ENCODE results near the gene FGF7. TPM values are rescaled to one million over a fixed set of nuclear protein-coding genes. Genes with fewer than 3 reads are reported as not detected.

FGF7 gene
- total and polyA plus RNA-seq, 9 of the 15 experiments (the other 6 are each of a cell fraction or from before 2014, with no cell fraction given), result not detected

- TF ChIP-seq PYGO2 (tag; IDR thresholded peaks at IDR 0.05), result no peak
- no peak for TF ChIP-seq TOE1 (IDR thresholded peaks at IDR 0.05; ENCODE audit: borderline replicate concordance)
- TF ChIP-seq TOE1 (CRISPR knock-in tag; IDR thresholded peaks at IDR 0.05; ENCODE audit: borderline replicate concordance, low read depth), result no peak
- no peak for TF ChIP-seq ATF2 (CRISPR knock-in tag; IDR thresholded peaks at IDR 0.05)
- no peak for TF ChIP-seq ZNF253 (CRISPR knock-in tag; conservative IDR thresholded peaks at IDR 0.05)
- TF ChIP-seq NEUROD1 (IDR thresholded peaks at IDR 0.05; ENCODE audit: borderline replicate concordance, low read depth, low read length, partially characterized antibody), result no peak
- no peak for TF ChIP-seq ZNF395 (CRISPR knock-in tag; IDR thresholded peaks at IDR 0.05)
- no peak for TF ChIP-seq BMI1 (IDR thresholded peaks at IDR 0.05; ENCODE audit: low read length)
- no peak for TF ChIP-seq U2AF1 (optimal IDR thresholded peaks at IDR 0.05; ENCODE audit: low read depth, low read length)
- no peak for TF ChIP-seq MCM5 (IDR thresholded peaks at IDR 0.05; ENCODE audit: low read depth)
- no peak for TF ChIP-seq RHOXF2B (CRISPR knock-in tag; conservative IDR thresholded peaks at IDR 0.05)
Observed at GRCh38 chr15:49464522-49464921, 41.5 kb downstream of the FGF7 start (continued).
